Hematopoietic multipotent progenitor cell treated with erythropoietin and hydrocortisone succinate and interleukin-3 and kit ligand, for 15 days (in vitro differentiated cells): ENCODE data around the gene ACTL8.

Source experiments
- DNase-seq: peaks from one replicate; pipeline ENCODE4 v3.0.0-alpha.2; 2015; ENCODE audit warnings: low spot score

Gene ACTL8, protein sequence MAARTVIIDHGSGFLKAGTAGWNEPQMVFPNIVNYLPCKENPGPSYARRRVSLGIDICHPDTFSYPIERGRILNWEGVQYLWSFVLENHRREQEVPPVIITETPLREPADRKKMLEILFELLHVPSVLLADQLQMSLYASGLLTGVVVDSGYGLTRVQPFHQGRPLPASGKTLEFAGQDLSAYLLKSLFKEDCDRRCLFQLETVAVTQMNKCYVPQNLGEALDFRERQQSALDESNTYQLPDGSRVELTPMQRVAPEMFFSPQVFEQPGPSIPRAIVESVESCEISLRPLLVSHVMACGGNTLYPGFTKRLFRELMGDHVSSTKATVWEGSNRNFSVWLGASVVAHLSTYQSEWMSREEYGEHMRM

DNA sequence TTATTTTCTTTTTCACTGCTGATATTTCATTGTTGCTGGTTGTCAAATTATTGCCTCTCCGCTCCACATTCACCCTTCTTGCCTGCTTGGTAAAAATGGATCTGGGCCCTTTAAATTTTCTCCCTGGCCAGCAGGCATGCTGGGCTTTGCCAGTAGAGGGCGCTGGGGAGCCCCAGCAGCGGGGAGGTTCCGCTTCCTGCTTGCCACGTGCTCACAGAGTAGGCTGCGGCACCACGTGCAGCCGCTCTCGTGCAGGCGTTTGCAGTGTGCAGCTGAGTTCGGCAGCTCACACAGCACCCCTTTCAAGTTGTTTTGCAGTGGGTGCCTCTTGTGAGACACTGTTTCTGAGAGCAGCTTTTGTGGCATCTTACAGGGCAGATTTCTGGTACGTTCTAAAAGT lies at the start of gene ACTL8:
Gene ACTL8 (plus strand): TSS at position 214 of the 400 bp plus-strand sequence. CDS start 67,676 bp downstream, outside the sequence.
- no peak for DNase-seq

DNA sequence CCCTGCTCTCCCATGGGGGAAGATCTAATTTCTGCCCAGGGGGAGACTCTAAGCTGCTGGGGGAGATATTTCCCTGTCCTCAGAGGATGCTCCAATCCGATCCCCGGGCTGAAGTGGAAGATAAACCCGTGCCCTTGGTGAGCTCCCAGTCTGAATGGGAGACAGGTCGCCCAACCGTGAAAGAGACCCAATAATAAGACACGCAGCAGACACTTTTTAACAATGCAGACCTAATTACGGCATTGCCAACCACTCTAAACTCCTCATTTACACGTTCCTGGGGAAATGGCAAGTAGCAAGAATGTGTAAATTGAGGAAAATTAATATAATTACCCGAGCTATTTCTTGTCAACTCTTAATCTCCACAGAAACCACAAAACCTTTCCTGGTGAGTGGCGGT lies 48.7 kb upstream of the ACTL8 start:
- DNase-seq: no peak

DNA sequence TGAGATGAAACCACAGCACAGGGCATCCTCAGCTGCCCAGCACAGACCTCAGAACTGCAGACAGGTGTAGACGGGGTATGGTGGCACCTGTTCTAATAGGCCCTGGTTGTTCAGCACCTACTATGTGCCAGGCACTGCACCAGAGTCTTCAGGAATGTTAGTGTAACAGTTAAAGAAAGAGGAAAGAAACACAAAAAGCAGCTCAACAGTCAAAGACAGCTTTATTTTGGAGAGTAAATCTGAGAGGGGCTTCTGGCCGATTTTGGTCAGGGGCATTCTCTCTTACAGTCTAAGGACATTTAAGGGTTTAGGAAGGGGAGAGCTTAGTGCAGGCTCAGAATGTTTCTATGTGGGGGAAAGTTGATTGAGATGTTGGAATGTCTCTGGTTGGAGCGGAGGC lies 45.2 kb upstream of the ACTL8 start:
- no peak for DNase-seq

DNA sequence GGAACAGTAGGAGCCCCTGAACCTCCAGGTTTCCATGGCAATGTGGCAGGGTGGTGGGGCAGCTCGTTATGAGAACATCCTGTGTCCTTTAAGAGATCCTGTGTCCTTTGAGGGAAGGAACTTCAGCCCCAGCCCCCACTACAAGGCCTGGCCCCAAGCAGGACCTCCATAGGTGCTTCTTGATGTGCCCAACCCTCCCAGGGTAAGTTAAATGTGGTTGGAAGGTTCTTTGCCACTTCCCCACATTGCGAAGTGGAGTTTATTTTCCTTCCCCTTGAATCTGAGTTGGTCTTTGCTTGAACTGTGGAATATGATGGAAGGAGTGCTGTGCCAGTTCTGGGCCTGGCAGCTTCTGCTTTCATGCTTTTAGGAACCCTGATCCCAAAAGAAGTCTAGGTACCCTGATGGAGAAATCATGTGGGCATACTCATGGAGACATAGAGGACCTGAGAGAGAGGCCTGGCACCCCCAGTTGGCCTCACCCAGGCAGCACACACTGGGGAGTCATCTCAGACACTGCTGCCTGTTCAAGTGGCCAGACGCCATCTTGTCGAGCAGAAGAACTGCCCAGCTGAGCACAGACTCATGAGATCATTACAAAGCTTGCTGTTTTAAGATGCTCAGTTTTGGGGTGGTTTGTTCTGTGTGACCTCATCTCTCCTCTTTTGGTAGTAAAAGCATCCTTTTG lies 44.1 kb upstream of the ACTL8 start:
- no peak for DNase-seq

DNA sequence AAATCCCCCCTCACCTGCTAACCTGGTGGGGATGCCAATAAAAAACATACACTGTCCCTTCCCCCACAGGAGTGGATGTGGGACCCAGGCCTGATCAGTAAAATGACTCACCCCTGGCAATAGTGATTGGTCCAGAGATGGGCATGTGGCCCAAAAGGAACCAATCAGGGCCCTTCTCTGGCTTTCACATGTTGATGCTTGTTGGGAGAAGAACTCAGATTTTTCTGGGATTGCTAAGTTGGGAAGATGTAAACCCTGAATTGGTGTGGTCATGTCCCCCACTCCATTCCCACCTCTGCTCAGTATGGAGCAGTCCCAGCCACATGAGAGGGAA lies 43.6 kb upstream of the ACTL8 start:
- DNase-seq: no peak

DNA sequence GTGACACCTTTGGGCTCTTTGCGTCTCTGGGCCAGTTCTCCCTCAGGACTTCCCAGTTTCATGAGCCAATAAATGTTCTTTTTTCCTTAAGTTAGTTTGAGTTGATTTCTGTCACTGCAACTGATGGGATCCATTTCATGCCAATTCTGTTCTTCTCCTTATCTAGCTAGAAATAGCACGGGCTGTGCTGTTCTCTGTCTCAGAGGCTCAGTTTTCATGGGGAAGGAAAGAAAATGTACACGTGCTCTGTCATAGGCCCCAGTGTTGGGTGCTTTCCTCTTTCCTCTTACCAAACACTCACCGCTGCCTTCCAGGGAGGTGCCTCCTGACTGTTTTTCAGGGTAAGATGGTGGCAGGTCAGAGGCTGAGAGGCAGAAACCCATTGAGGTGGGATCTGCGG lies 43.2 kb upstream of the ACTL8 start:
- DNase-seq: no peak

DNA sequence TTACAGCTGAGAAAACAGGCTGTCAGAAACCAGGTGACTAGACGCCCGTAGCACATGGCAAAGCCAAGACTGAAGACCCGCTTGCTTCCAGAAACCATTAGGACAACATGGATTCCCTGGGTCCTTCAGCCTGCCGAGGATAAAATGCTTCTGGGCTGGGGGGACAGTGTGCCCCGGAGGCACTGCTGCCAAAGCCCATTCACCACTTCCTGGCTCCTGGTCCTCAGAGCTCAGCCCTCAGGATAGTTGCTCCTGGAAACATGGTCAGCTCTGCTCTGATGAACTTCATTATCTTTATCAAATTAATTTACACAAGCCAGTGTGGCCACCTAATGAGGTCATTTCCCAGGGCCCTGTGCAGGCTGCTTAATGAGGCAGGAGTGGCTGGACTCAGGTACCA lies 41.1 kb upstream of the ACTL8 start:
- no peak for DNase-seq

DNA sequence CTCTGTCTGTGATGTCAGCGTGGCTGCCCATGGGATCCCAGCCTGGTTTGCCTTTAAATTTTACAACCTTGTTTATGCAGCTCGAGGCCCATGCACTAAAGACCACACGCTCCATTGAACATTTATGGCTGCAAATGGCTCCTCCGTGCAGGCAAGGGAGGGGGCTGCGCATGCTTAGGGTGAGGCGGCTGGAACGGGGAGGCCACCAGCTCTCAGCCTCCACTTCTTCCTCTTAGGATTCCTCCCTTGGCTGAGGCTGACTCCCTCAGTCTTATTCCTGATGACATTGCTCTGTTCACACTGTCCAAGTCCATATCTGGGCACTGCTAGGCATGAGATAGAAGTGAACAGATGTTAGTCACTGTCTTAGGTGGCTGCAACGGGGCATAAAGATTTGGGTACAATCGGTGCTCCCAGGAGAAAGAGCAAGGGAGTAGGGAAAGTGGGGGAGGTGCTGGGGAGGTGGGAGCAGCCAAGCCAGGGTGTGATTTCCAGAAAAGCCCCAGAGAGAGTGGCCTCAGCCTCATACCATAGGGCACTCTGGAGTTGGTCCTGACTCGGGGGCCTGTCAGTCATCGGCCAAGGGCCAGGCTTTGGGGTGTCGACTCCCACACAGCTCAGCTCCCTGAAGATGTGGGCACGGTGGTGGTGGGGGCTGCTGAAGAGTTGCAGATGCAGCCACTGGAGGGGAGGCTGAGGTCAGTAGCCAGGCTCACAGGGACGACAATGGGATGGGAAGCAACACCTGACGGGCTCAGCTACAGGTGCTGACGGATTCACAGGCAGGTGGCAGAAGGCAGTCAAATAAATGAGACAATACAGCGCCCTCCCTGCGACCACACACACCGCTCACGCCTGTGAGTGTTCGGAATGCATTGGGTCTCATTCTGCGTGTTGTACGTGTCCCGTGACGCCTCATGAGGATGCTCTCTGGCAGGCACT lies 37.3 kb upstream of the ACTL8 start:
- no peak for DNase-seq

DNA sequence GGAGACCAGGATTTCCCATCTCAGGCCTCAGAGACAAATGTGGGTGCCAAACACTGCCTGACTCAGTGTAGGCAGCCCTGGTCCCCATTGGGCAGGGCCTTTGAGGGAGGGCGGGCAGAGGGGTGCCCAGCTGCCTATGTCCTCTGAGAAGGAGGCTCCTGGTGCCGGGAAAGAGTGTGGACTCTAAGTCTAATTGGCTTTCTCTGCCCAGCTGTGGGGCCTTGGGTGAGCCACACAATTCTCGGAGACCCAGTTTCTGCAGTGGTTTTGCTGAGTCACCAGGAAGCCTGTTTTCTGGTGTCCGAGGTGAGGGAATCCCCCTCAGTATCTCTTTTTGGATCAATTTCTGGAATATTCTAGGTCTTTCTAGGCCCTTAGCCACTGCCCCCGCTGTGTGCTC lies 35.3 kb upstream of the ACTL8 start:
- DNase-seq: no peak

DNA sequence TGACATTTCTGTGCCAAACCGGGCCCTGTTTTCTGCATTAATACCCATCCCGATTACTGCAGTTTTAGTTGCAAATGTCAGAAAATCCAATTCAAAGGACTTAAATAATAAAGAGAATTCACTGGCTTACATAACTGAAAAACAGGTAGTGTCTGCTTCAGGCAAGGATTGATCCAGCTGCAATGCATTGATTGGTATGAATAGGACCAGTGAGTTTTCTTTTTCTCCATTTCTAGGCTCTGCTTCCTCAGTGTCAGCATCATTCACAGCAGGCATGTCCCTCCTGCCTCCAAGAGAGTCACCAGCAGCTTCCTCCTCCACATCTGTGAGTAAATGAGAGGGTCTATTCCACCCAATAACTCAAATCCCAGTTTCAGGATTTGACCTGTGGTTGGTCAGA lies 33.7 kb upstream of the ACTL8 start:
- no peak for DNase-seq

DNA sequence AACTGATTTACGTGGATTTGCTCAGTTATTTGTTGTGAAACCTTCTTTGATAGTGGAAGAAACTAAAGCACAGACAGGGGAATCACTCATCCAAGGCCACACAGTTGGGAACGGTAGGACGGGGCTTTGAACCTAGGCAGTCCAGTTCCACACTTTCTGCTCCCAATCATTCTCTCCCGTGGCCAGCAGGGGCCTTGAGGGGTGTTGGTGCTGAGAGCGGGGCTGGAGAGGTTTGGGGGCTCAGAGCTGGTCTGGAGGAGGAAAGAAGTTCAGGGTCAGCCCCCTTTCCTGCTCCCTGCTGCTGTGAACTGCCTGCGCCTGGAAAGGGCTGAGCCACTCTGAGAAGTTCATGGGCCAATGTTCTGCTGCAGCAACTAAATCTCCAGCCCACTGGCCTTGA lies 31.4 kb upstream of the ACTL8 start:
- DNase-seq: no peak

DNA sequence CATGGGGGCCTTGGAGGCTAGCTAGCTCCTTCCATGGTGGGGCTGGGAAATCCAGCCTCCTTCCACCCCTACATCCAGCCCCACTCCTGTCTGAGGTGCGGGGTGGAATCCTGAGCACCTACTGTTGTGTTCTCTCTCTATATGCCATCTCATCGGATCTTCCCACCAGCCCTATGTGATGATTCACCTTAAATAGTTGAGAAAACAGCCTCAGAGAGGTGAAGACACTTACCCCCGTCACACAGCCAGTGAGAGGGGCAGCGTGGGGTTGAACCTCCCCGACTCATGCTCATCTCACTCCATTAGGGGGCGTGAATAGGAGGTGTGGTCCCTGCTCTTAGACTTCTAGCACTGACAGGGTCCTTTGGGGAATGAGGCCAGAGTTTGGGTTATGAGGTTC lies 31.0 kb upstream of the ACTL8 start:
- DNase-seq: no peak

DNA sequence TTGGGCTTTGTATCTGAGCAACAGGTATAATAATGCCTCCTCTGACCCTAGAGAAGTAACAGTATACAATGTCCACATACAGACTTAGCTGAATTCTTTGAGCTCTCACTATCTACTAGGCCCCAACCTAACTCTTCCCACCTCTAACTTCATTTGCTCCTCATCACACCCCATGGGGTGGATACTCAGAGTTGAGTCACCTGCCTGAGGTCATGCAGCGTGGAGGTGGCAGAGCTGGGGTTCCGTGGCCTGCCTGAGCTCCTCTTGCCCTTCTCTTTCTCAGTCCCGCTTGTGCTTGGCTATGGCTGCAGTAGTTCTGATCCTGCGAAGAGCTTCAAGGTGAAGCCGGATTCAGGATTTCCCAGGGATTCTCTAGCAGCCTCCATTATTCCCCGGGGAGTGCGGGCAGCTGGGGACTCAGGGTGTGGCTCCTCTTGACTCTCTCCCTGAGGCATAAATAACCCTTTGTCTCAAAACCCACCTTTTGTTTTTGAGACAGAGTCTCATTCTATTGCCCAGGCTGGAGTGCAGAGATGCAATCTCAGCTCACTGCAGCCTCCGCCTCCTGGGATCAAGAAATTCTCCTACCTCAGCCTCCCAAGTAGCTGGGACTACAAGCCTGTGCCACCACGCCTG lies 29.9 kb upstream of the ACTL8 start:
- DNase-seq: no peak

DNA sequence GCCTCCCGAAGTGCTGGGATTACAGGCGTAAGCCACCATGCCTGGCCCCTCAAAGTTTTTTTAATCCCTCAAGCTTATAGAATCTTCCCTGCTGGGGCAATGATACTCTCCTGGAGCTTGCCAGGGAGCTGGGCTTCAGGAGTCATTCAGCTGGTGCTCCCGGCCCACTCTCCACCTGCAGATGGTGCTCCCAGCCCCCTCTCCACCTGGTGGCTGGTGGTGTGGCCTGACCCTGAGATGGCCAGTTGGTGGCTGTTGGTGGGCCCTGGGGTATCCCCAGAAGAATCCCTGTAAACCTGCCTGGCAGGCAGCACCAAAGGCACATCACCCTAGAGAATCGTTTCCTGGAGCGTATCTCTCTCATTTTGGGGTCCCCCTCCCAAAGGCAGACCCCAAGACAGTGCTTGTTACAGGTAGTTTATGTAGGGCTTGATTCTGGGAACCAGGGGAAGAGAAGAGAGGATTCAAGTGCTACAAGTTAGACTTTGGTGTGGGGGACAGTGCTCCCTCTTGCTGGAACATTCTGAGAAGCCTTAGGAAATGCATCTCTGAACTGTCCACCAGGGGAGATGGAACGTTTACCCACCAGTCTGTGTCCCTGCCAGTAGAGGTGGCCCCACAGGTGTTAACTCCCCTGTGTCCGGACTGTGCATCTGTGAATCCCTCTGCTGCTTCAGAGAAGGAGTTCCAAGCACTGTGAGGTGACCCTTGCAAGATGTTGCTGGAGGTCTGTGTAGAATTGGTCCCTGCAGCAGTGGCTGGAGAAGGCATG lies 29.1 kb upstream of the ACTL8 start:
- no peak for DNase-seq

DNA sequence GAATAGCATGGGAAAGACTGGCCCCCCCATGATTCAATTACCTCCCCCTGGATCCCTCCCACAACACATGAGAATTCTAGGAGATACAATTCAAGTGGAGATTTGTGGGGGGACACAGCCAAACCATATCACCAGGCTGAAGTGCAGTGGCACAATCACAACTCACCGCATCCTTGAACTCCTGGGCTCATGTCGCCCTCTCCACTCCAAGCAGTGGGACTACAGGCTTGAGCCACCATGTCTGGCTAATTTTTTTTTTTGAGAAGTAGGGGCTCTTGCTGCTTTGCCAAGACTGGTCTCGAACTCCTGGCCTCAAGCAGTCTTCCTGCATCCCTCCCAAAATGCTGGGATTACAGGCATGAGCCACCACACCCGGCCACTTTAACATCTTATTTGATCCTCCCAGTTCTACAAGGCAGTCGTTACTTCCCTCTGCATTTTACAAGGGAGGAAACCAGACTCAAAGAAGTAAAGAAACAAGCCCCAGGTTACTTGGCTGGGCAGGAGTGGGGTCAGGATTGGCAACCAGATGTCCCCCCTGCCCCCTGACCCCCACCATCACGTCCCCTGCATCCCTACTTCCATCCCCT lies 26.9 kb upstream of the ACTL8 start:
- no peak for DNase-seq

DNA sequence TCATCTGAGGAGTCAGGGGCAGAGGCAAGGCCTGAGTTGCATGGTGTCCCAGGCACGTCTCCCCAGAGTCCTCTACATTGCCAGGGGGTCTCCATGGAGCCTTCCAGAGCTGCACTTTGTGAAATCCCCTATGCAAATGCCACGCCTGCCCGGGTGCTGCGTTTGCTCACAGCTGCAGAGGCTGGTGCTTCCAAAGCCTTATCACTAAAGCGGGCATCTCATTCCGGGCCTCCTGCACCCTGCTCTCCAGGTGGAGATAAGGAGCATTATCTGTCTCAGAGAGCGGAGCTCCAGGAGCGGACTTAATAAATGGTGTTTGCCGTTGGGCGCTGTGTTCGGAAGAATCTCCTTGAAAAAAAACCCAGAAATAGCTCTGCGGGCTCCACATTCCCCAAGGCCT lies 25.9 kb upstream of the ACTL8 start:
- DNase-seq: no peak

DNA sequence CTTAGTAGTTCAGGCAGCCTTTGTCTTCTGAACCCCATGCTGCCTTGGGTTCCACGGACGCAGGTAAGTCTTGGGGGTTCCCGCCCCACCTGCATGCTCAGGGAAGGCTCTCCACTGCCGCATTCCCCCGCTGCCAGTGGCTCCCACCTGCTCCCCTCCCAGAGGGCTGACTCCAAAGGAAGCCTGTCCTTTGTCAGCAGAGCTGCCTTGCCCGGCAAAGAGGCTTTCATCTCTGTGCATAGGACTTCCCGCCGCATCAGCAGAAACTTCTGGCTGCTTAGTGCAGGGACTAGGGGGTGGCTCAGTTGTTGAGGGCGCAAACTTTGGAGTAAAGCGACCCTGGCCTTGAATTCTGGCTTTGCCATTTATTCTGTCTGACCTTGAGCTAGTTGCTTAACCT lies 25.2 kb upstream of the ACTL8 start:
- DNase-seq: no peak

DNA sequence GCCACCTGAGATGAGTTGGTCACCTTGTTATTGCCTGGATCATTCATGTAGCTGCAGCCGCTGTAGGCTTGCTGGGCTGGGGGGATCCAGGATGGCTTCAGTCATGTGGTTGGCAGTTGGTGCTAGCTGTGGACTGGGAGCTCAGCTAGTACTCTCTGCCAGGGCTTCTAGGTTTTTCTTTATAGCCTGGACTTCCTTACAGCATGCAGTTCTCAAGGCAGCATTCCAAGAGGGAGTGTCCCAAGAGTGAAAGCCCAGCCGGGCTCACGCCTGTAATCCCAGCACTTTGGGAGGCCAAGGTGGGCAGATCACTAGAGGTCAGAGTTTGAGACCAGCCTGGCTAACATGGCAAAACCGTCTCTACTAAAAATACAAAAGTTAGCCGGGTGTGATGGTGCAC lies 23.7 kb upstream of the ACTL8 start:
- no peak for DNase-seq

DNA sequence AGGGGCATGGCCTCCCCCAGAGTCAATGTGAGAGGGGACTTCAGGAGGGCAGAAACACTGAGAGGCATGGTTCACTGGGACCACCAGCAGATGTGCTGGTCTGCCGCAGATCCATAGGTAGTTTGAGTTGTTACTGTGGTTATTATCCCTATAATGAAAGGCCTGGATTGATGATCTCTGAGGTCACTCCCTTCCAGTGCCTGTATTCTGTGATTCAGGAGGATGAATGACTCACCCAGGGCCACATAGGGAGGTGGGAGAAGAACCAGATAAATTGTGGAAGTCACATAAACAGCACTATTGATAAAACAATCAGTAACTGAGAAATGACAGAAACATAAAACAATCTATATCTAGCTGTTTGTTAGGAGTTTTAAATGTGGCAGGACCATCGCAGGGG lies 22.7 kb upstream of the ACTL8 start:
- no peak for DNase-seq

DNA sequence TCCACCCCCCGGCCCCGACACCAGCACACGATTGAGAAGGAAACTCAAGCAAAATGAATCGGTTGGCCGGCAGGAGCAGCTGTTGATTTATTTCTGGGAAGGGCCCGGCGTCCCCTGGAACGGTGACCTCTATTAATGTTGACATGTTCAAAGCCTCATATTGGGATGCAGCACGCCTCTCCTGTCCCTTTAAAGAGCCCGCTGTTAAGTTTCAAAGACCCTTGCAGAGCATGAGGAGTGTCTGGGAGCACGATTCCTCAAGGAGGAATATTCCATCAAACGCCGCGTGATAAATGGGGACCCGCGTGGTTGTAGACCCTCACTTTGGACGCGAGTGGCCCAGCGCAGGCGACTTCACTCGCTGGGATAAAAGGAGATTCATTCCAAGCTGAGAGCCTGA lies 21.5 kb upstream of the ACTL8 start:
- no peak for DNase-seq

DNA sequence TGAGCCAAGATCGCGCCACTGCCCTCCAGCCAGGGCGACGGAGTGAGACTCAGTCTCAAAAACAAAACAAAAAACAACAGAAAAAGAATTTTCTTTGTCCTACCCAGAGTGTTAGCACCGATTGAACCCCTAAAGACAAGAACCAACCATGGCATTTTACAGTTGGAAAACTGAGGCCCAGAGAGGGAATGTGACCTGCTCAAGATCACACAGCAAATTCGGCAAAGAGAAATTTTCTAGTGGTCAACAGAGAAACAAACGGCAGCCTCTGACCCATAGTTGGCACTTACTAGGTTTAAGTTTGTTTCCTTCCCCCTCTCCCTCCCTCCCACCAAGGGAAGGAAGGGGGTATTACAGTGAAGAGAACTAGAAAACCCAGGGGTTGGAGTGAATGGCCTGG lies 20.5 kb upstream of the ACTL8 start:
- no peak for DNase-seq
